ENCODE results near the gene UFC1.

DNA sequence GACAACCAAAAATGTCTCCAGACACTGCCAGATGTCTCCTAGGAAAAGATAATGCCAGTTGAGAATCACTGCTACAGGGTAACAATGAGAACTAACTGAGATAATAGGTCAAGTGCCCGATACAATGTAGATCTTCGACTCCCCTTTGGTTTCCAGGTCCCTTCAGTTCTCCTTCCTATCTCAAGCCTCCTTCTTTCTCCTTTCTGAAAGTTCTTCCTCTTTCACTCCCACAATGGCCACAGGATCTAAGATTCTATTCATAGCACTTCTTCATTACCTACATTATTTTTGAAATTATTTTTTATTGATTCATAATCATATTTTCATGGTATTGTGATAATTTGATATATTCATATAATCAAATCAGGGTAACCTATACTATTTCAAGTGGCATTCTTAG, 42.3 kb upstream of the UFC1 start:
- TF ChIP-seq EP300 (IDR thresholded peaks at IDR 0.05) (no peak), CTCF (IDR thresholded peaks at IDR 0.05) (no peak)
